Transverse colon (tissue), 4 donors: ENCODE data around the gene ACTN1. TPM values are rescaled to one million over a fixed set of nuclear protein-coding genes. Genes with fewer than 3 reads are reported as not detected.

Source experiments
- DNase-seq: peaks from one replicate; pipeline ENCODE4 v3.0.0-alpha.2; 2019
- H3K27ac ChIP-seq, 4 donors: fragments of 200-600 bp; sonication (generic); 2 replicates each; pipeline ENCODE4 v1.5.1; 2016 to 2018; ENCODE audit warnings: inconsistent platforms in 4 of 4
- H3K27me3 ChIP-seq: fragments of 200-600 bp; sonication (generic); 2 replicates; pipeline ENCODE4 v1.5.1; 2017; ENCODE audit warnings: inconsistent platforms
- H3K36me3 ChIP-seq, 4 donors: fragments of 200-600 bp; sonication (generic); 2 replicates each; pipeline ENCODE4 v1.5.1; 2017 to 2019; ENCODE audit warnings: inconsistent platforms in 4 of 4
- H3K4me1 ChIP-seq, 4 donors: fragments of 200-600 bp; sonication (generic); 2 replicates each; pipeline ENCODE4 v1.5.1; 2017 to 2020; ENCODE audit warnings: inconsistent platforms in 4 of 4
- H3K4me3 ChIP-seq, 4 donors: fragments of 200-600 bp; sonication (generic); 1 replicate in 1 of 4; 2 replicates in 3 of 4; pipeline versions ENCODE4 v1.5.1 to v1.6.1; 2017 to 2019; ENCODE audit warnings: inconsistent platforms in 4 of 4
- H3K9me3 ChIP-seq, 2 donors: fragments of 200-600 bp; sonication (generic); 2 replicates each; pipeline ENCODE4 v1.5.1; 2017 to 2019; ENCODE audit warnings: inconsistent platforms in 2 of 2
- EP300 ChIP-seq: sonication (generic); formaldehyde crosslinking; IDR thresholded peaks from one replicate; pipeline ENCODE4 v1.6.1; 2017; ENCODE audit warnings: antibody characterized with exemption, low read depth
- POLR2A ChIP-seq: fragments of 450-650 bp; IDR thresholded peaks from one replicate; pipeline ENCODE4 v1.6.1; 2016; ENCODE audit warnings: antibody characterized with exemption, mild to moderate bottlenecking, moderate library complexity
- POLR2AphosphoS5 ChIP-seq, 3 donors: sonication (generic); formaldehyde crosslinking; IDR thresholded peaks; one replicate each; pipeline ENCODE4 v1.6.1; 2016; ENCODE audit warnings: antibody characterized with exemption in 3 of 3
- WGBS, 2 donors: methylation state at CpG; one replicate each; pipeline ENCODE4 v1.1.5; 2018; ENCODE audit warnings: low coverage in 1 of 2; 5-methylcytosine and 5-hydroxymethylcytosine counted together
- in situ Hi-C, 4 donors: fragments of 200-750 bp; cut with MboI; loops; one replicate each; pipeline versions ENCODE4 v1.15.0 to v1.15.1; 2017; ENCODE audit warnings: low sequenced_read_pairs in 3 of 4, low pct_ligation_motif_present in 1 of 4, low pct_unique_long_range_greater_than_20kb in 1 of 4
- intact Hi-C: fragments of 100-400 bp; cut with DNase I; formaldehyde crosslinking; loops from one replicate; pipeline ENCODE4 v1.15.1; 2023; ENCODE audit warnings: low total_unique reads
- total RNA-seq, 4 donors: library from RNA; depleted of rRNA; stranded (reverse); fragments of >200 nt; gene quantifications; one replicate each; pipeline ENCODE4 v1.1.0, GENCODE V29; 2016
- TF ChIP-seq, protein P1 (sequence below), 5 experiments: fragments of 200-600 bp in 3 of 5; fragments of 450-650 bp in 2 of 5; sonication (generic) in 3 of 5; IDR thresholded peaks; 1 replicate in 2 of 5; 2 replicates in 3 of 5; pipeline ENCODE4 v1.5.1; 2016 to 2017; ENCODE audit warnings: antibody characterized with exemption in 5 of 5, inconsistent platforms in 3 of 5, mild to moderate bottlenecking in 2 of 5, moderate library complexity in 1 of 5

The ACTN1 gene
- total RNA-seq, 4 donors from 2014 or later, result 127 to 403 (median 197) TPM

DNA sequence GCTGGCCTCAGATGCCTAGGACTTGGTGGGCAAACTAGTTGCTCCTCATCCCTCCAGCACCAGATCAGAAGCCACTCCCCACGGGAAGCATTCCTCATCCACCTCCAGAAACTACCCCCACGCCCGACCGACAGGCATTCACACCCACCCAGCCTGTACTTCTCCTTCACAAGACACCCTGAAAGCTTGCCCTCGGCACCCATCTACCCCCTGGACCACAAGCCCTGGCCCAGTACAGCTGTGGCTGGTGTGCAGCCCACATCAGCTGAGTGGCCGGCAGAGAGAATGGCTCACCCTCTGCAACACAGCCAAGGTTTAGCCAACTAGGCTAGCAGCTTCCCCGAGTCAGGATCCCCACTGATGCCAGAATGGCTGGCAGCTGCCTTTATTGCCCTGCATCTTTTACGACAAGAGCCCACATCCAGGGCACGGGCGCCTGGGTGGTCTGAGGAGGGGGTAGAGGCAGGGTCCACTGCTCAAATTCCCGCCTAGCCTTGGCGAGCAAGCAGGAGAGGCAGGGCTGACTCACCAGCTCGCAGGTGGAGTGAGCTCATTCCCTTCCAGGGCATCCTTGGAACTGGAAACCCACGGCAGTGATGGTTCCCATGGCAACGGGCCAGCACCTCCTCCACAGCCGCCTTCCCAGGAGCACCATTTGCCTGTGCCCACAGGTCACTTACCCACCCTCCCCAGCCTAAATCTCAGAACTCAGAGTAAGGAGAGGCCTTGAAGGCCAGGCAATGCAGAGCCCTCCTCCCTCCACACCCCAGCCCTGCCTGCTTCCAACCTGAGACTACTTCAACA, 17.1 kb downstream of the ACTN1 start:
- WGBS, 2 donors, result 68% methylated on average over 16 of the region's 16 CpGs; no CpG with 5 or more reads in 1 of the 2 donors
- intact Hi-C loops (no loop called here), in situ Hi-C loops (no loop called here)
- no peak for DNase-seq
- Histone ChIP-seq H3K4me1 (peaks cover 60 to 87% (median 70%) of the 10 kb centered on the region in 4 donors), H3K27ac (peak overlapping the region; percentile 93 to 99 (median 96)), H3K4me3 (no peak overlapping the region), H3K27me3 (no peaks in the 10 kb centered on the region), H3K9me3 (no peaks in the 10 kb centered on the region), H3K36me3 (no peaks in the 10 kb centered on the region)
- no peak for TF ChIP-seq POLR2AphosphoS5 (IDR thresholded peaks at IDR 0.05)
- no peak for TF ChIP-seq POLR2A
- no peak for TF ChIP-seq EP300
- TF ChIP-seq, protein P1, sequence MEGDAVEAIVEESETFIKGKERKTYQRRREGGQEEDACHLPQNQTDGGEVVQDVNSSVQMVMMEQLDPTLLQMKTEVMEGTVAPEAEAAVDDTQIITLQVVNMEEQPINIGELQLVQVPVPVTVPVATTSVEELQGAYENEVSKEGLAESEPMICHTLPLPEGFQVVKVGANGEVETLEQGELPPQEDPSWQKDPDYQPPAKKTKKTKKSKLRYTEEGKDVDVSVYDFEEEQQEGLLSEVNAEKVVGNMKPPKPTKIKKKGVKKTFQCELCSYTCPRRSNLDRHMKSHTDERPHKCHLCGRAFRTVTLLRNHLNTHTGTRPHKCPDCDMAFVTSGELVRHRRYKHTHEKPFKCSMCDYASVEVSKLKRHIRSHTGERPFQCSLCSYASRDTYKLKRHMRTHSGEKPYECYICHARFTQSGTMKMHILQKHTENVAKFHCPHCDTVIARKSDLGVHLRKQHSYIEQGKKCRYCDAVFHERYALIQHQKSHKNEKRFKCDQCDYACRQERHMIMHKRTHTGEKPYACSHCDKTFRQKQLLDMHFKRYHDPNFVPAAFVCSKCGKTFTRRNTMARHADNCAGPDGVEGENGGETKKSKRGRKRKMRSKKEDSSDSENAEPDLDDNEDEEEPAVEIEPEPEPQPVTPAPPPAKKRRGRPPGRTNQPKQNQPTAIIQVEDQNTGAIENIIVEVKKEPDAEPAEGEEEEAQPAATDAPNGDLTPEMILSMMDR (IDR thresholded peaks at IDR 0.05), result no peak

DNA sequence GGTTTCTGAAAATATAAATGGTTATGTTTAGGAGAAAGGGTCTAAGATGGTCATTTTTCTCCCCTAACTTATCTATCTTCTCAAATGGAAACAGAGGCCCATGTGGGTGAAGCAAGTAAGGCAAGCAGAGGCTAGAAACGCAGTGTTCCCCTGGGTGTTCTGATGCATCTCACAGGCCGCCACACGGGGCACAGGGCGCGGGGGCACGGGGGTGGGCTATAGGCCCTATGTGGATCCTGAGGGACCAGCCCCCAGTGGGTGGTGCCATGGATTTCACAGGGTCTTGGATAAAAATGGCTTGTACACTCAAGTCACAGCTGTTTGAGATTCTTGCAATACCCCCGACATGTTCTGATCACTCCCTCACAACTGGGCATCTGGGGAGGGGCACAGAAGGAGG, 17.7 kb downstream of the ACTN1 start:
- TF ChIP-seq EP300 (no peak), POLR2A (no peak), POLR2AphosphoS5 (IDR thresholded peaks at IDR 0.05) (no peak)
- TF ChIP-seq, protein P1 (IDR thresholded peaks at IDR 0.05), result no peak
- in situ Hi-C loops, result no loop called here
- Histone ChIP-seq H3K9me3 (no peaks in the 10 kb centered on the region), H3K36me3 (no peaks in the 10 kb centered on the region), H3K4me1 (peaks cover 57 to 87% (median 68%) of the 10 kb centered on the region in 4 donors), H3K27ac (peak overlapping the region; percentile 93 to 99 (median 96)), H3K4me3 (no peak overlapping the region), H3K27me3 (no peaks in the 10 kb centered on the region)
- WGBS, 2 donors, result 84 to 100% methylated on average over 1 to 7 of the region's 7 CpGs
- DNase-seq, result no peak
- intact Hi-C loops, result no loop called here

DNA sequence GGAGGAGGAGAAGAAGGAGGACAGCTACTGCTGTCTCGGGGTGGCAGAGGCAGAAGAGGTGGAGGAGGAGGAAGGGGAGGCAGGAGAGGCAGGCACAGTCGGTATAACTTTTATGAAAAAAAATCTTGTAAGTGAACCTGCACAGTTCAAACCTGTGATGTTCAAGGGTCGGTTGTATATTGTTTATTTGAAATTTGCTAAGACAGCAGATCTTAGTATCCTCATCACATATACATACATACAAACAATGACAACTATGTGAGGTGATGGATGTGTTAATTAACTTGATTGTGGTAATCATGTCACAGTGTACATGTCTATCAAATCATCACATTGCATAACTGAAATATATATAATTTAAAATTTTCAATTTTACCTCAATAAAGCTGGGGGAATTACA, 19.0 kb downstream of the ACTN1 start:
- no peaks in the 10 kb centered on the region for H3K27me3 ChIP-seq
- in situ Hi-C loops, result no loop called here
- 62 to 64% methylated on average over 3 of the region's 3 CpGs for WGBS, 2 donors
- intact Hi-C loops, result no loop called here
- peaks cover 57 to 87% (median 68%) of the 10 kb centered on the region in 4 donors for H3K4me1 ChIP-seq
- no peaks in the 10 kb centered on the region for H3K9me3 ChIP-seq
- no peak for DNase-seq
- H3K36me3 ChIP-seq, result no peaks in the 10 kb centered on the region
- TF ChIP-seq EP300 (no peak), POLR2A (no peak), POLR2AphosphoS5 (IDR thresholded peaks at IDR 0.05) (no peak)
- TF ChIP-seq, protein P1 (IDR thresholded peaks at IDR 0.05), result no peak
- no peak overlapping the region for H3K4me3 ChIP-seq
- H3K27ac ChIP-seq, result peak overlapping the region; percentile 93 to 99 (median 96)

DNA sequence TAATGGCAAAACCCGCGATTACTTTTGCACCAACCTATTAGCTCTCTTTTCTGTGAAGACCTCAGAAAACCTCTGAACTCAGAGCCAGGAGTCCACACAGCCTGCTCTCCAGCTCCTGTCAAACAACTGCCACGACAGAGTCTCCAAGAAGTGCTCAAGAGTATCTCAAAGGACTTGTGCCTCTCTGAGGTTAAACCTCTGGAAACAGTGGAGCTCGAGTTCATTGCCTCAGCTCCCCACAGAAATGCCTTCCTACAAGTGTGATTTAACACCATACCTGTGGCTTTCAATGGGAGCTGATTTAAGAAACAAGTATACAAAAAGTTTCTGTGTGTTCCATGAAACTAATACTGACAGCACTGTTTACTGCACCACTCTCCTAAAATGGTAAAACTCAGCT, 20.1 kb downstream of the ACTN1 start:
- peaks cover 53 to 87% (median 63%) of the 10 kb centered on the region in 4 donors for H3K4me1 ChIP-seq
- in situ Hi-C loops (no loop called here), intact Hi-C loops (no loop called here)

More for the DNA sequence above, 20.1 kb downstream of the ACTN1 start:
- Histone ChIP-seq H3K27me3 (no peaks in the 10 kb centered on the region), H3K9me3 (no peaks in the 10 kb centered on the region), H3K36me3 (no peaks in the 10 kb centered on the region), H3K4me3 (no peak overlapping the region), H3K27ac (peak overlapping the region; percentile 93 to 99 (median 96))
- TF ChIP-seq POLR2A (no peak), POLR2AphosphoS5 (IDR thresholded peaks at IDR 0.05) (no peak)
- 39 to 49% methylated on average over 2 to 4 of the region's 4 CpGs for WGBS, 2 donors
- DNase-seq, result no peak
